GM12874 (cell line): ENCODE measurements around the gene TF.

ENCODE experiments used
- CTCF ChIP-seq: IDR thresholded peaks from 2 replicates; pipeline ENCODE4 v1.5.1; 2011; ENCODE audit warnings: low read depth, mild to moderate bottlenecking, control low read depth, low read length, moderate library complexity; ENCODE audit not compliant: insufficient read depth

TF gene

GRCh38 chr3:133760916-133761315 lies 14.7 kb downstream of the TF start:
- no peak for TF ChIP-seq CTCF

GRCh38 chr3:133761605-133762484 lies 15.7 kb downstream of the TF start:
- TF ChIP-seq CTCF = no peak

DNA sequence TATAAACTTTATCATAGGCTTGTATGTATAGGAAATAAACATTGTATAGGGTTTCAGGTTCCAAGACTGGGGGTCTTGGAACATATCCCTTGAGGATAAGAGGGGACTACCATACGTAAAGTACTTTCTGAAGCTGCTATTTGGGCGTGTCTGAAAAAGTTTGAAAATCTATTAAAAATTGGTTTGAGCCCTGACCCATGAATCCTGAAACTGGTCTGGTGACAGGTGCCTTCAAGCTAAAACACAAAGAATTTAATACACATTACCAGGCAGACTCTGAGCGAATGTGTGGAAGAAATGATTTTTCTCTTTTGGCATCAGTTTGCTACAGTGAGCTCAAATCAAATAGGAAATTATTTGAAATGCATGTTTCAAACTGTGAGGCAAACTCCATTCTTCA lies 16.3 kb downstream of the TF start:
- no peak for TF ChIP-seq CTCF

DNA sequence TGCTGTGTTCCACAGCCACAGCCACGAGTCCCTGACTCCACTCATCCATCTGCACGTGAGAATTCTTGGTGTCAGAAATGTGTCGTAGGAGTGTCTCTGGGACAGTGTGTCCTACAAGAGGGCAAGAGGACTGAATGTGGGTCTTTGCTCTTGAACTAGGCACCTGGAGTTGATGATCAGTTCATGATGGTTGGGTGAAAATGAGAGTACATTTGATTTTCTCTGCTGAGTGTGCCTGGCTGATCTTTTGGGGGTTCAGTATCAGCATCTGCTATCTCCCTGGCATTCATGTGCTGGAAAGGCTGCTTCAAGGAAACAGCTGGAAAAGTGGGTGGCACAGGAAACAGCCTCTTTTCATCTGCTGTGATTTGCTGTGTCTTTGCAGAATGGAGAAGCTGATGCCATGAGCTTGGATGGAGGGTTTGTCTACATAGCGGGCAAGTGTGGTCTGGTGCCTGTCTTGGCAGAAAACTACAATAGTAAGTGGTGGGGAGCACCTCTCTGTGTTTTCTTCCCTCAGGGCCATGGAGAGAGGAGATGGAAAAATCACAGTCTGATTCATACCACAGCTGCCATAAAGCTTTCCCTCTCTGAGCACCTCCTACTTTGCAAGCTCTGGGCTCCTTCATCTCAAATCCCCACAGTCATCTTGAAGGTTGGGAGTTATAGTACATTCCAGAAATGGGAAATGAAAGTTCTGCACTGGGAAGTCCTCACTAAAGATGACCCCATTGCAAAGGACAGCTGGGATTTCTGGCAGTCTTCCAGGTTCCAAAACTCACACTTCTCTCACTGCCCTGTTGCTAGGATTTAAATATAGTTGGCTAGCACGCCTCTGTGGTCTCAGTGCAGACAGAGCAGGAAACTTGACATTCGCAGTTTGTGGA lies 17.8 kb downstream of the TF start:
- no peak for TF ChIP-seq CTCF

DNA sequence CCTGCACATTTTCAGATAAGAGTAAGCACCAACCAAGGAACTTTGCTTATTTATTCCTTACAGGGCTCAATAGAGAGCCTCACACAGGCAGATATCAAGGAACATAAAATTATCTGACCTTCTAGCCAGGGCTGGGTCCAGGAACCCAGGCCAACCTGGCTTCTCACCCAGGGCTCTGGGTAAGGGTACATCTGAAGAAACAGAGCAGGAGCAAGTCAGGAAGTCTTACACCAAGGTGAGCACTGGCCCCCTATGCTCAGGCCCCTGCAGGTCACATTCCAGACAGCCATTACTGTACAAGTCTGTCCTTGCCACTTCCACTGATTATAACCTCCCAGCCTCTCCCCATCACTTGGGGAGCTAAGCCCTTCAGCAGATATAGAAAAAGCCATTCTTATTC lies 19.1 kb downstream of the TF start:
- no peak for TF ChIP-seq CTCF

- TF ChIP-seq CTCF = no peak
Observed at GRCh38 chr3:133767607-133768006, 21.4 kb downstream of the TF start.

- TF ChIP-seq CTCF = no peak
Observed at GRCh38 chr3:133769536-133769935, 23.3 kb downstream of the TF start.
